Adipose tissue (tissue), 3 donors: Measurements from ENCODE around the gene LIPT2. TPM values are rescaled to one million over a fixed set of nuclear protein-coding genes. Genes with fewer than 3 reads are reported as not detected.
A peak's percentile ranks its signal among the peaks of the same experiment; 100 is the strongest.

Experiments
- H3K27ac ChIP-seq: one replicate; pipeline ENCODE4 v1.5.1; 2013; ENCODE audit warnings: low read depth, low read length
- WGBS, 3 donors: extraction: QIAGEN DNeasy Blood & Tissue Kit; methylation state at CpG; one replicate each; pipeline ENCODE4 v1.1.7; 2013; 5-methylcytosine and 5-hydroxymethylcytosine counted together
- polyA plus RNA-seq, 3 donors: library from polyadenylated mRNA; stranded (reverse); fragments of 200-250 nt; gene quantifications; one replicate each; pipeline ENCODE4 v1.2.3, GENCODE V29; 2013
- donor health status: healthy with polysubstance abuse.
- donor health status: Bipolar disorder and iron deficiency.
- donor health status: healthy.

The LIPT2 gene
- polyA plus RNA-seq, 3 donors, result 0.45 to 3.6 (median 2.2) TPM

- WGBS, 3 donors, result 96 to 100% (median 98%) methylated on average over 1 of the region's 1 CpG
- H3K27ac ChIP-seq, result no peak overlapping the region
These were observed 22.5 kb downstream of the LIPT2 start for GRCh38 chr11:74471037-74471436.

- 75 to 79% (median 78%) methylated on average over 2 of the region's 2 CpGs for WGBS, 3 donors
- H3K27ac ChIP-seq, result no peak overlapping the region
These were observed 23.0 kb downstream of the LIPT2 start for GRCh38 chr11:74470526-74470925.

- WGBS, 3 donors, result 44 to 79% (median 54%) methylated on average over 1 of the region's 1 CpG
These were observed 24.6 kb downstream of the LIPT2 start for GRCh38 chr11:74468936-74469335.

GRCh38 chr11:74468521-74468920, 25.0 kb downstream of the LIPT2 start:
- no peak overlapping the region for H3K27ac ChIP-seq

More at GRCh38 chr11:74468936-74469335, 24.6 kb downstream of the LIPT2 start:
- H3K27ac ChIP-seq, result no peak overlapping the region

GRCh38 chr11:74468058-74468457, 25.5 kb downstream of the LIPT2 start:
- no peak overlapping the region for H3K27ac ChIP-seq

GRCh38 chr11:74466916-74467885, 26.3 kb downstream of the LIPT2 start, which contains the start of gene KCNE3:
Gene KCNE3, minus strand, starts transcription at chr11:74467549. Its CDS starts 9,986 bp downstream, at chr11:74457563.
- no peak within 1 kb of the TSS for H3K27ac ChIP-seq
- 5 to 7% (median 5%) methylated on average over 60 to 62 of the region's 62 CpGs for WGBS, 3 donors

More at GRCh38 chr11:74468058-74468457, 25.5 kb downstream of the LIPT2 start:
- 72 to 83% (median 76%) methylated on average over 4 of the region's 4 CpGs for WGBS, 3 donors

GRCh38 chr11:74465291-74465708, 28.2 kb downstream of the LIPT2 start:
- no peak overlapping the region for H3K27ac ChIP-seq

GRCh38 chr11:74464746-74465145, 28.8 kb downstream of the LIPT2 start:
- no peak overlapping the region for H3K27ac ChIP-seq
- WGBS, 3 donors, result 90 to 100% (median 94%) methylated on average over 1 of the region's 1 CpG

More at GRCh38 chr11:74465291-74465708, 28.2 kb downstream of the LIPT2 start:
- 53 to 75% (median 63%) methylated on average over 2 of the region's 2 CpGs for WGBS, 3 donors

- WGBS, 3 donors, result 88 to 97% (median 90%) methylated on average over 1 of the region's 1 CpG
- H3K27ac ChIP-seq, result no peak overlapping the region
These were observed 30.3 kb downstream of the LIPT2 start for GRCh38 chr11:74463216-74463615.

GRCh38 chr11:74462631-74463030, 30.9 kb downstream of the LIPT2 start:
- 53 to 73% (median 67%) methylated on average over 5 of the region's 5 CpGs for WGBS, 3 donors
- no peak overlapping the region for H3K27ac ChIP-seq

GRCh38 chr11:74462009-74462408, 31.5 kb downstream of the LIPT2 start:
- peak overlapping the region; percentile 83 for H3K27ac ChIP-seq
- 23 to 37% (median 34%) methylated on average over 2 of the region's 2 CpGs for WGBS, 3 donors

- no peak overlapping the region for H3K27ac ChIP-seq
- 48 to 80% (median 54%) methylated on average over 2 of the region's 2 CpGs for WGBS, 3 donors
These were observed 32.9 kb downstream of the LIPT2 start for GRCh38 chr11:74460481-74461154.

GRCh38 chr11:74460065-74460464, 33.5 kb downstream of the LIPT2 start:
- H3K27ac ChIP-seq, result no peak overlapping the region
- 66 to 83% (median 67%) methylated on average over 4 of the region's 4 CpGs for WGBS, 3 donors

- 0 to 40% (median 0%) methylated on average over 1 of the region's 1 CpG for WGBS, 3 donors
- no peak overlapping the region for H3K27ac ChIP-seq
These were observed 33.9 kb downstream of the LIPT2 start for GRCh38 chr11:74459584-74459983.

GRCh38 chr11:74457356-74457755, 36.2 kb downstream of the LIPT2 start:
- H3K27ac ChIP-seq, result no peak overlapping the region
- WGBS, 3 donors, result 81 to 90% (median 84%) methylated on average over 6 of the region's 6 CpGs

- WGBS, 3 donors, result 36 to 38% (median 37%) methylated on average over 10 of the region's 10 CpGs
These were observed 40.0 kb downstream of the LIPT2 start for GRCh38 chr11:74453373-74453975.

GRCh38 chr11:74452366-74452765, 41.2 kb downstream of the LIPT2 start:
- WGBS, 3 donors, result 70 to 87% (median 84%) methylated on average over 3 of the region's 3 CpGs
- H3K27ac ChIP-seq, result no peak overlapping the region

More at GRCh38 chr11:74453373-74453975, 40.0 kb downstream of the LIPT2 start:
- H3K27ac ChIP-seq, result no peak overlapping the region

- WGBS, 3 donors, result 70 to 76% (median 75%) methylated on average over 6 of the region's 6 CpGs
These were observed 43.2 kb downstream of the LIPT2 start for GRCh38 chr11:74450318-74450717.

More at GRCh38 chr11:74450318-74450717, 43.2 kb downstream of the LIPT2 start:
- H3K27ac ChIP-seq, result no peak overlapping the region
